ENCODE data around the gene DAB2. TPM values are rescaled to one million over a fixed set of nuclear protein-coding genes. Genes with fewer than 3 reads are reported as not detected.

Gene DAB2
- total and polyA plus RNA-seq, 2 of the 8 experiments (the other 6 are each of a cell fraction or from before 2014, with no cell fraction given), result 2.6 to 4.9 TPM

GRCh38 chr5:39442991-39443390 is 18.2 kb upstream of the DAB2 start:
- no peak overlapping the region for H2BK12ac ChIP-seq (ENCODE audit: low read depth, low read length)
- H3K23ac ChIP-seq (ENCODE audit: insufficient read length), result no peak overlapping the region
- H4K5ac ChIP-seq (ENCODE audit: insufficient read length, low read depth, low read length), result no peak overlapping the region
- no peak overlapping the region for H3K56ac ChIP-seq (replicated peaks; ENCODE audit: insufficient read length, low read depth, low read length)
- H4K91ac ChIP-seq (replicated peaks; ENCODE audit: insufficient read length, low read length), result no peak overlapping the region
- H3K79me2 ChIP-seq (ENCODE audit: control insufficient read depth in 1 of 2, insufficient read depth in 2 of 2, low read length in 2 of 2), result no peaks in the 10 kb centered on the region
- no peak overlapping the region for H3K18ac ChIP-seq (ENCODE audit: extremely low read depth, low read length)
- H2AFZ ChIP-seq (ENCODE audit: low read length), result no peak overlapping the region
- ChIA-PET CTCF (ENCODE audit: partially characterized antibody) (interaction anchor here (0.6 to 1.6 kb wide), 2 partner anchors 18 to 67 kb away, joined by 4 to 5 read pairs; no protein-coding TSS in a partner anchor), POLR2A (ENCODE audit: partially characterized antibody) (no interaction called here)
- no peak overlapping the region for H3K9ac ChIP-seq (replicated peaks in 1 of 4; ENCODE audit: extremely low read depth in 1 of 4, low read depth in 3 of 4, low read length in 3 of 4)
- H3K4me2 ChIP-seq (ENCODE audit: insufficient read depth in 1 of 2, low read depth in 2 of 2, low read length in 2 of 2), result no peak overlapping the region
- no peak overlapping the region for H2AK5ac ChIP-seq (ENCODE audit: low read depth, low read length)
- no peaks in the 10 kb centered on the region for H3K79me1 ChIP-seq (ENCODE audit: low read depth, low read length)
- H4K20me1 ChIP-seq (replicated peaks in 1 of 2; ENCODE audit: control insufficient read depth in 1 of 2, insufficient read depth in 2 of 2, low read length in 2 of 2), result no peaks in the 10 kb centered on the region
- no peak overlapping the region for H3K27ac ChIP-seq (ENCODE audit: low read depth, low read length)
- H3K9me3 ChIP-seq (ENCODE audit: insufficient read depth in 2 of 2, low read depth in 1 of 2, low read length in 1 of 2), result no peaks in the 10 kb centered on the region
- H2BK20ac ChIP-seq (ENCODE audit: low read length), result no peak overlapping the region
- H3K14ac ChIP-seq (ENCODE audit: insufficient read length), result no peak overlapping the region
- WGBS, 2 experiments (ENCODE audit: extremely low coverage in 1 of 2, insufficient coverage in 1 of 2, insufficient read length in 1 of 2, insufficient replicate concordance in 2 of 2, low coverage in 1 of 2, low lambda C conversion rate in 2 of 2, missing lambda C conversion rate in 1 of 2), result 83% methylated on average over 3 of the region's 3 CpGs; no CpG with 5 or more reads in 1 of the 2 experiments
- H2BK120ac ChIP-seq (replicated peaks; ENCODE audit: low read depth, low read length), result no peak overlapping the region
- no peak overlapping the region for H4K8ac ChIP-seq (ENCODE audit: extremely low read depth, insufficient read depth, low read length)
- no peak overlapping the region for H3K4ac ChIP-seq (replicated peaks; ENCODE audit: insufficient read length, low read depth, low read length)
- no peaks in the 10 kb centered on the region for H3K4me1 ChIP-seq (replicated peaks in 1 of 4; ENCODE audit: control insufficient read depth in 3 of 4, insufficient read depth in 4 of 4, low read length in 3 of 4)
- no peak for TF ChIP-seq POLR2A (IDR thresholded peaks at IDR 0.05; ENCODE audit: control extremely low read depth in 1 of 2, low read depth in 2 of 2, low read length in 2 of 2)
- no peak for TF ChIP-seq YY1 (IDR thresholded peaks at IDR 0.05; ENCODE audit: low read depth, low read length)
- H3K36me3 ChIP-seq (ENCODE audit: control insufficient read depth in 2 of 4, insufficient read depth in 4 of 4, low read length in 3 of 4), result no peaks in the 10 kb centered on the region
- no peak overlapping the region for H2BK5ac ChIP-seq (ENCODE audit: low read depth, low read length)
- no peak for DNase-seq (ENCODE audit: low read depth in 1 of 2, low spot score in 2 of 2)
- H2BK15ac ChIP-seq (ENCODE audit: low read length), result no peak overlapping the region
- H3K27me3 ChIP-seq (replicated peaks in 1 of 4; ENCODE audit: control insufficient read depth in 3 of 4, extremely low read depth in 1 of 4, insufficient read depth in 3 of 4, low read length in 3 of 4), result no peaks in the 10 kb centered on the region
- FAIRE-seq, result no peak
- H3K23me2 ChIP-seq (ENCODE audit: low read depth, low read length), result no peaks in the 10 kb centered on the region; the same call in 1 of the 2 replicates
- no peak overlapping the region for H3K4me3 ChIP-seq (ENCODE audit: extremely low read depth in 1 of 4, insufficient read depth in 2 of 4, low read depth in 3 of 4, low read length in 4 of 4)
